ENCODE measurements around the gene CCDC150.

CCDC150 gene

GRCh38 chr2:196639180-196640030 lies at the start of gene CCDC150:
TSS of gene CCDC150 (plus strand) at chr2:196639715. CDS start at chr2:196639767, 52 bp downstream.
- Histone ChIP-seq H4K20me1 (no peaks in the 10 kb centered on the region), H3K4me3 (peak within 1 kb of the TSS; percentile 60 to 87 (median 72)), H3K27me3 (no peaks in the 10 kb centered on the region), H3K36me3 (peaks cover 0 to 13% (median 4%) of the 10 kb centered on the region in 11 experiments; a peak in 8 of 22 replicates), H3K4me1 (peaks cover 15 to 19% (median 16%) of the 10 kb centered on the region in 10 experiments), H3K4me2 (peak within 1 kb of the TSS; percentile 74 to 95 (median 88)), H3K9me3 (replicated peaks in 1 of 11) (no peaks in the 10 kb centered on the region), H3K9ac (peak within 1 kb of the TSS; percentile 66 to 86 (median 77)), H3K27ac (peak within 1 kb of the TSS in 9 of 11 experiments; percentile 51 to 78 (median 67); a peak in 17 of 22 replicates)
- no peak for TF ChIP-seq Cebpa-rat (IDR thresholded peaks at IDR 0.05)

- Histone ChIP-seq H3K9me3 (replicated peaks in 1 of 11) (no peaks in the 10 kb centered on the region), H3K27ac (no peak overlapping the region), H3K9ac (no peak overlapping the region), H4K20me1 (no peaks in the 10 kb centered on the region; a peak in 1 of 22 replicates), H3K36me3 (no peaks in the 10 kb centered on the region), H3K4me2 (no peak overlapping the region), H3K4me3 (no peak overlapping the region), H3K27me3 (peaks cover 48 to 56% (median 50%) of the 10 kb centered on the region in 11 experiments), H3K4me1 (peaks cover 0 to 9% (median 4%) of the 10 kb centered on the region in 10 experiments; a peak in 5 of 20 replicates)
- TF ChIP-seq Cebpa-rat (IDR thresholded peaks at IDR 0.05), result no peak
Measured at GRCh38 chr2:196590286-196590685, 49.2 kb upstream of the CCDC150 start.

GRCh38 chr2:196591004-196591403 lies 48.5 kb upstream of the CCDC150 start:
- H3K4me3 ChIP-seq, result no peak overlapping the region
- peaks cover 0 to 9% (median 4%) of the 10 kb centered on the region in 10 experiments; a peak in 5 of 20 replicates for H3K4me1 ChIP-seq
- TF ChIP-seq Cebpa-rat (IDR thresholded peaks at IDR 0.05), result 0 out of 22 replicates have a peak, but pooled peaks of 1 of the 11 experiments have one; percentile 42
- H3K9ac ChIP-seq, result no peak overlapping the region
- H3K4me2 ChIP-seq, result no peak overlapping the region
- no peaks in the 10 kb centered on the region for H3K36me3 ChIP-seq
- no peaks in the 10 kb centered on the region; a peak in 1 of 22 replicates for H4K20me1 ChIP-seq
- no peaks in the 10 kb centered on the region for H3K9me3 ChIP-seq (replicated peaks in 1 of 11)
- H3K27ac ChIP-seq, result no peak overlapping the region
- H3K27me3 ChIP-seq, result peaks cover 48 to 62% (median 51%) of the 10 kb centered on the region in 11 experiments

GRCh38 chr2:196591621-196592022 lies 47.9 kb upstream of the CCDC150 start:
- no peak overlapping the region for H3K9ac ChIP-seq
- no peak overlapping the region for H3K4me3 ChIP-seq

GRCh38 chr2:196592331-196592910 lies 47.1 kb upstream of the CCDC150 start:
- Histone ChIP-seq H3K4me3 (peak overlapping the region; percentile 70 to 93 (median 77)), H3K36me3 (no peaks in the 10 kb centered on the region), H3K9me3 (replicated peaks in 1 of 11) (no peaks in the 10 kb centered on the region), H3K9ac (peak overlapping the region; percentile 65 to 81 (median 74); a peak in 21 of 22 replicates), H3K4me2 (peak overlapping the region; percentile 88 to 99 (median 96)), H3K27me3 (peaks cover 48 to 62% (median 51%) of the 10 kb centered on the region in 11 experiments), H3K4me1 (peaks cover 0 to 9% (median 4%) of the 10 kb centered on the region in 10 experiments; a peak in 5 of 20 replicates), H4K20me1 (no peaks in the 10 kb centered on the region; a peak in 1 of 22 replicates), H3K27ac (peak overlapping the region in 2 of 11 experiments; percentile 47 to 48; a peak in 2 of 22 replicates)
- no peak for TF ChIP-seq Cebpa-rat (IDR thresholded peaks at IDR 0.05)

More at GRCh38 chr2:196591621-196592022, 47.9 kb upstream of the CCDC150 start:
- no peaks in the 10 kb centered on the region for H3K36me3 ChIP-seq
- peaks cover 0 to 9% (median 4%) of the 10 kb centered on the region in 10 experiments; a peak in 5 of 20 replicates for H3K4me1 ChIP-seq
- TF ChIP-seq Cebpa-rat (IDR thresholded peaks at IDR 0.05), result no peak
- no peaks in the 10 kb centered on the region; a peak in 1 of 22 replicates for H4K20me1 ChIP-seq
- no peaks in the 10 kb centered on the region for H3K9me3 ChIP-seq (replicated peaks in 1 of 11)
- H3K27ac ChIP-seq, result no peak overlapping the region
- no peak overlapping the region for H3K4me2 ChIP-seq
- H3K27me3 ChIP-seq, result peaks cover 48 to 62% (median 51%) of the 10 kb centered on the region in 11 experiments

GRCh38 chr2:196592911-196593881 lies 46.3 kb upstream of the CCDC150 start, which contains the start of gene HECW2:
TSS of gene HECW2 (minus strand) at chr2:196593554.
- Histone ChIP-seq H3K27ac (peak within 1 kb of the TSS in 8 of 11 experiments; percentile 30 to 53 (median 42); a peak in 12 of 22 replicates), H3K9ac (peak within 1 kb of the TSS; percentile 65 to 81 (median 74)), H4K20me1 (no peaks in the 10 kb centered on the region; a peak in 1 of 22 replicates), H3K4me1 (peaks cover 0 to 9% (median 4%) of the 10 kb centered on the region in 10 experiments; a peak in 5 of 20 replicates), H3K4me3 (peak within 1 kb of the TSS; percentile 70 to 93 (median 77)), H3K27me3 (peaks cover 48 to 62% (median 51%) of the 10 kb centered on the region in 11 experiments), H3K36me3 (no peaks in the 10 kb centered on the region), H3K9me3 (replicated peaks in 1 of 11) (no peaks in the 10 kb centered on the region), H3K4me2 (peak within 1 kb of the TSS; percentile 88 to 99 (median 96))
- no peak for TF ChIP-seq Cebpa-rat (IDR thresholded peaks at IDR 0.05)

GRCh38 chr2:196594158-196594557 lies 45.4 kb upstream of the CCDC150 start:
- Histone ChIP-seq H3K4me1 (peaks cover 0 to 9% (median 4%) of the 10 kb centered on the region in 10 experiments; a peak in 5 of 20 replicates), H3K27me3 (peaks cover 48 to 62% (median 51%) of the 10 kb centered on the region in 11 experiments), H3K36me3 (no peaks in the 10 kb centered on the region), H3K27ac (no peak overlapping the region), H3K4me2 (no peak overlapping the region), H3K9ac (no peak overlapping the region), H3K9me3 (replicated peaks in 1 of 11) (no peaks in the 10 kb centered on the region), H3K4me3 (no peak overlapping the region), H4K20me1 (no peaks in the 10 kb centered on the region; a peak in 1 of 22 replicates)
- no peak for TF ChIP-seq Cebpa-rat (IDR thresholded peaks at IDR 0.05)

- Histone ChIP-seq H3K36me3 (no peaks in the 10 kb centered on the region), H3K4me2 (no peak overlapping the region), H4K20me1 (no peaks in the 10 kb centered on the region; a peak in 1 of 22 replicates), H3K27me3 (peaks cover 22 to 31% (median 24%) of the 10 kb centered on the region in 11 experiments), H3K9ac (no peak overlapping the region), H3K4me1 (peaks cover 0 to 6% (median 3%) of the 10 kb centered on the region in 10 experiments; a peak in 5 of 20 replicates), H3K9me3 (replicated peaks in 1 of 11) (no peaks in the 10 kb centered on the region), H3K4me3 (no peak overlapping the region), H3K27ac (no peak overlapping the region)
- no peak for TF ChIP-seq Cebpa-rat (IDR thresholded peaks at IDR 0.05)
Measured at GRCh38 chr2:196597531-196597930, 42.0 kb upstream of the CCDC150 start.

Data from BLaER1 treated with 17β-estradiol and CSF1 and Interleukin-3, amounts not matched to agents 10 nM and 100 nM (cell line).